Progenitor cell of endocrine pancreas (in vitro differentiated cells): ENCODE measurements around the gene CPSF6. TPM values are rescaled to one million over a fixed set of nuclear protein-coding genes. Genes with fewer than 3 reads are reported as not detected.
A peak's percentile ranks its signal among the peaks of the same experiment; 100 is the strongest.

Experiments used
- DNase-seq: peaks from one replicate; pipeline ENCODE4 v3.0.0; 2021; ENCODE audit warnings: low spot score; ENCODE audit not compliant: unreplicated experiment
- H3K27ac Mint-ChIP-seq: 2 replicates; pipeline ENCODE4 v1.8.0; 2021; ENCODE audit warnings: mild to moderate bottlenecking, moderate library complexity, mixed read lengths
- H3K27me3 Mint-ChIP-seq: 2 replicates; pipeline ENCODE4 v1.8.0; 2021; ENCODE audit warnings: mixed read lengths
- H3K36me3 Mint-ChIP-seq: 2 replicates; pipeline ENCODE4 v1.8.0; 2022; ENCODE audit warnings: mixed read lengths; ENCODE audit not compliant: insufficient read depth
- H3K4me1 Mint-ChIP-seq: 2 replicates; pipeline ENCODE4 v1.8.0; 2021; ENCODE audit warnings: low read depth, mixed read lengths
- H3K4me3 Mint-ChIP-seq: 2 replicates; pipeline ENCODE4 v1.8.0; 2021; ENCODE audit warnings: low read depth, mild to moderate bottlenecking, moderate library complexity, mixed read lengths
- H3K9me3 Mint-ChIP-seq: 2 replicates; pipeline ENCODE4 v1.8.0; 2021; ENCODE audit warnings: low read depth, mixed read lengths
- total RNA-seq: library from RNA; stranded (reverse); gene quantifications from 2 replicates; pipeline ENCODE4 v1.2.1, GENCODE V29; 2021
- TF ChIP-seq, protein P1 (sequence below): fragments of 200-600 bp; sonication (generic); IDR thresholded peaks from one replicate; pipeline ENCODE4 v1.5.0; 2021; ENCODE audit warnings: antibody characterized with exemption, mild to moderate bottlenecking; ENCODE audit not compliant: unreplicated experiment

Gene CPSF6
- total RNA-seq, 1 donor from 2014 or later = 156 TPM

DNA sequence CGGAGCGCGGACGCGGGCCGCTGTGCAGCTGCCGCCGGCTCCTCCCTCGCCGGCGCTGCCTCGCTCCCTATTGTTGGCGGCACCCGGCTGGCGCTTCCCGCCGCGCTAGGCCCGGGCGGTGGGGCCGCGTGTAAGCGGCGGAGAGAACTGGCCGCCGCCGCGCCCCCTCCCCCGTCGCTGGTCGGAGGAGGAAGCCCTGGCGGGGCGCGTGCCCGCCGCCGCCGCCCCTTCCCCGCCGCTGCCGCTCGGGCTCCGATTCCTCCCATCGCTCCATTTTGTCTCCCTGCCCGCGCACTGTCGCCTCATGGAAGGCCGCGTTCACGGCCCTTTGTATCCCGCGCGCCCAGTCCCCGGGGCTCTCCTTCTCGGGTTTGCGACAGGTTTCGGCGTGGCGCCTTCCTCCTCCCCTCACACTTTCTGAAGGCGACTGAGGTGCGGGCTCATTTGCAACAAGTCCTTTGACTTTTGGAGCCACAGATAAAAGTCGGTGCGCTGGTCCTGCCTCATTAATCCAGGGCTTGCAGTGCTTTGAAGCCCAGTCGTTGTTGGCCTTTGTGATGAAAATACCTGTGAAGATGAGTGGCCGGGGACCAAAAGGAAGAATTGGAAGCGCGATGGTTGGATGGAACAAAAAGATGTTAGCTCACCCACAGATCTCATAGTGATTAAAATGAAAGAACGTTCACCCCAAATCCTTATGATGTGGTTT lies 707 bp downstream of the CPSF6 start:
- H3K27me3 Mint-ChIP-seq = no peaks in the 10 kb centered on the region
- peak overlapping the region; percentile 99 for H3K27ac Mint-ChIP-seq
- TF ChIP-seq, protein P1, sequence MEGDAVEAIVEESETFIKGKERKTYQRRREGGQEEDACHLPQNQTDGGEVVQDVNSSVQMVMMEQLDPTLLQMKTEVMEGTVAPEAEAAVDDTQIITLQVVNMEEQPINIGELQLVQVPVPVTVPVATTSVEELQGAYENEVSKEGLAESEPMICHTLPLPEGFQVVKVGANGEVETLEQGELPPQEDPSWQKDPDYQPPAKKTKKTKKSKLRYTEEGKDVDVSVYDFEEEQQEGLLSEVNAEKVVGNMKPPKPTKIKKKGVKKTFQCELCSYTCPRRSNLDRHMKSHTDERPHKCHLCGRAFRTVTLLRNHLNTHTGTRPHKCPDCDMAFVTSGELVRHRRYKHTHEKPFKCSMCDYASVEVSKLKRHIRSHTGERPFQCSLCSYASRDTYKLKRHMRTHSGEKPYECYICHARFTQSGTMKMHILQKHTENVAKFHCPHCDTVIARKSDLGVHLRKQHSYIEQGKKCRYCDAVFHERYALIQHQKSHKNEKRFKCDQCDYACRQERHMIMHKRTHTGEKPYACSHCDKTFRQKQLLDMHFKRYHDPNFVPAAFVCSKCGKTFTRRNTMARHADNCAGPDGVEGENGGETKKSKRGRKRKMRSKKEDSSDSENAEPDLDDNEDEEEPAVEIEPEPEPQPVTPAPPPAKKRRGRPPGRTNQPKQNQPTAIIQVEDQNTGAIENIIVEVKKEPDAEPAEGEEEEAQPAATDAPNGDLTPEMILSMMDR = no peak
- H3K4me3 Mint-ChIP-seq = peak overlapping the region; percentile 93
- DNase-seq = peak; percentile 31
- H3K36me3 Mint-ChIP-seq = peaks cover 1% of the 10 kb centered on the region
- peaks cover 25% of the 10 kb centered on the region for H3K4me1 Mint-ChIP-seq
- no peaks in the 10 kb centered on the region for H3K9me3 Mint-ChIP-seq

DNA sequence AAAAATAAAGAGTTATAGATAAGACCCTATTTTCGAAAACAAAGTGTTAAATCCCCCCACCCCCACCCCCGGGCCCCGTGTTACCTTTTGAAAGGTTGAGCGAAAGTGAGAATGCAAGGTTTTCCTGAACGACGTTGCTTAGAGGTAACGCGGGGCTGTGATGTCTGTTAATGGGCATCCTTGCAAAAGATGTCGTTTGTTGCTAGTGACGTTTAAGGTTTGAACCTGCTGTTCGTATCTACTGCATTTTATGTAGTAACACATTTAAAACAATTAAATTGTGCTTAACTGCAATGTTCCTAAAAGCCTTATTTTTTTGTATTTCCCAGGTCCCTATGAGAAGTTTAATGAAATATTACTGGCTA lies 1.2 kb downstream of the CPSF6 start:
- Mint-ChIP-seq H3K9me3 (no peaks in the 10 kb centered on the region), H3K27ac (peak overlapping the region; percentile 99), H3K4me1 (peaks cover 28% of the 10 kb centered on the region), H3K27me3 (no peaks in the 10 kb centered on the region), H3K36me3 (peaks cover 4% of the 10 kb centered on the region), H3K4me3 (peak overlapping the region; percentile 93)
- TF ChIP-seq, protein P1 = no peak
- no peak for DNase-seq

DNA sequence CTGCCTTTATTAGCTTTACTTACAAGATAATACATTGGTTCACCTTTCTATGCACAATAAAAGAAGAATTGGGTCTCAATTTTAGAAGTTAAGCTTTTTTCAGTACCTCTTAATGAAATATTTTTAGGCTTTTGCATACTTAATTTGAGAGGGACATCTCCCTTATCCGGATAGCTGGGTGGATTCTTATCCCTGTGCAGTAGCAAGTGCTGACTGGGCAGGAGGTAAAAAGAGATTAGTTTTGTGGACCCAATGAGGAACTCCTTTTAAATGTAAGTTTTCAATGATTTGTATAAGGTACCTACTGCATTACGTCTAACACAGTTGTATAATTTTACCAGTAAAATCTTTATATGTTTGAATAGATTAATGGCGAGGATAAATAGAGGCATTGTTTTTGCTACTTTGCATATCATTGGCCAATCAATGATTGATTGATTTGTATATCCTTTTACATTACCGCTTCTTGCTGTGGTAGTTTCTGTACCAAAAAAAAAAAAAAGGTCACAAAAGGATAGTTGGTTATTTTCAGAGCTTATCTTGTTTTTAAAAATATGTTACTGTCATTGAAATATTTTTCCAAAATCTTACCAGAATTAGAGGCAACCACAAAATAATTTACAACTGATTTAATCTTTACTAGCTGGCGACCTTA lies 2.2 kb downstream of the CPSF6 start:
- Mint-ChIP-seq H3K9me3 (no peaks in the 10 kb centered on the region), H3K36me3 (peaks cover 4% of the 10 kb centered on the region), H3K4me1 (peaks cover 34% of the 10 kb centered on the region), H3K4me3 (peak overlapping the region; percentile 93), H3K27me3 (no peaks in the 10 kb centered on the region), H3K27ac (peak overlapping the region; percentile 78)
- TF ChIP-seq, protein P1 = no peak
- no peak for DNase-seq

DNA sequence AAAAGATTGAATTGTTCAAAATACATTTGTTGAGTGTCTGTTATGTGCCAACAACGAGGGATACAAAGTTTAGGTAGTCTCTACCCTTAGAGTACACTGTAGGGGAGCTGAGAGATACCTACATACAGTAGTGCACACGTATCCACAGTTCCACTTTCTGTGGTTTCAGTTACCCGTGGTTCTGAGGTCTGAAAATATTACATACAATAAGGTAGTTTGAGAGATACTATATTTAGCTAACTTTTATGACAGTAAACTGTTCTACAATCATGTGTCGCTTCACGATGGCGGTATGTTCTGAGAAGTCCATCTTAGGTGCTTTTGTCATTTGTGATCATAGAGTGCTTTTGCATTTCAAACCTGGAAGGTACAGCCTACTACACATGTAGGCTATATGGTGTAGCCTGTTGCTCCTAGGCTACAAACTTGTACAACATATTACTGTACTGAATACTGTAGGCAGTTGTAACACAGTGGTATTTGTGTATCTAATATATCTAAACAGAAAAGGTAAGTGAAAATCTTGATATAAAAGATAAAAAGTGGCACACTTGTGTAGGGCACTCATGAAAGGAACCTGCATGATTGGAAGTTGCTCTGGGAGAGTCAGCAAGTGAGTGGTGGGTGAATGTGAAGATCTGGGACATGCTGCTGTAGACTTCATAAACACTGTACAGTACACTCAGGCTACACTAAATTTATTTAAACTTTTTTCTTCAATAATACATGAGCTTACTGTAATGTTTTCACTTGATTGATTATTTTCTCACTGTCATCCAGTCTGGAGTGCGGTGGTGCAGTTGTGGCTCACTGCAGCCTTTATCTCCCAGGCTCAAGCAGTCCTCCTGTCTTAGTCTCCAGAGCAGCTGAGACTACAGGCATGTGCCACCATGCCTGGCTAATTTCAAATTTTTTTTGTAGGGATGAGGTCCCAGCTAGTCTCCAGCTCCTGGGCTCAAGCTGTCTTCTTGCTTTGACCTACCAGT lies 4.0 kb downstream of the CPSF6 start:
- Mint-ChIP-seq H3K4me1 (peaks cover 46% of the 10 kb centered on the region), H3K27ac (peak overlapping the region; percentile 88), H3K4me3 (peak overlapping the region; percentile 37), H3K27me3 (no peaks in the 10 kb centered on the region), H3K9me3 (no peaks in the 10 kb centered on the region), H3K36me3 (peaks cover 8% of the 10 kb centered on the region)
- TF ChIP-seq, protein P1 = no peak
- DNase-seq = no peak
